Gastrocnemius medialis (tissue), 4 donors: ENCODE results near the gene KAZALD1.

ENCODE experiments used
- CTCF ChIP-seq, 5 experiments: fragments of 450-650 bp in 3 of 5; fragments of 200-600 bp in 2 of 5; sonication (generic) in 2 of 5; IDR thresholded peaks in 4 of 5; conservative IDR thresholded peaks in 1 of 5; 1 replicate in 4 of 5; 2 replicates in 1 of 5; pipeline ENCODE4 v1.5.1; 2016 to 2019; ENCODE audit warnings: antibody characterized with exemption in 5 of 5, mild to moderate bottlenecking in 3 of 5, moderate library complexity in 3 of 5
- POLR2A ChIP-seq, 2 donors: fragments of 450-650 bp; IDR thresholded peaks; one replicate each; pipeline ENCODE4 v1.6.1; 2017; ENCODE audit warnings: antibody characterized with exemption in 2 of 2, mild to moderate bottlenecking in 2 of 2, moderate library complexity in 2 of 2

- TF ChIP-seq CTCF (IDR thresholded peaks at IDR 0.05 in 4 of 5, conservative IDR thresholded peaks at IDR 0.05 in 1 of 5) (no peak), POLR2A (IDR thresholded peaks at IDR 0.05) (no peak)
These were observed 52.2 kb downstream of the KAZALD1 start for GRCh38 chr10:101113890-101114403.
